Activated naive CD8-positive, alpha-beta T cell treated with anti-CD3 and anti-CD28 coated beads, Interleukin-2, amount 10 ng/mL, durations not matched to agents 7 days and 5 days (primary cell): ENCODE measurements around the gene CP. TPM values are rescaled to one million over a fixed set of nuclear protein-coding genes. Genes with fewer than 3 reads are reported as not detected.
"Not testable (repeated sequence)": the region's sequence is repeated elsewhere in the genome, so short reads cannot be mapped to it uniquely, and the experiment has no call there.

Source experiments
- ATAC-seq: fragments of 150-1000 bp; cut with Tn5 transposase; one replicate; pipeline ENCODE4 v1.10.0; 2021; ENCODE audit warnings: low read depth, moderate library complexity
- POLR2A ChIA-PET: fragments of 350-600 bp; sonication (Branson Sonifier 250); formaldehyde crosslinking; loops from one replicate; lab custom pipeline; 2021; ENCODE audit warnings: antibody characterized with exemption; lab: Charles Lee
- DNase-seq: peaks from one replicate; pipeline ENCODE4 v3.0.0; 2021
- H3K27ac Mint-ChIP-seq: one replicate; pipeline ENCODE4 v1.8.0; 2022; ENCODE audit warnings: mild to moderate bottlenecking, mixed read lengths
- H3K27me3 Mint-ChIP-seq: one replicate; pipeline ENCODE4 v1.8.0; 2022; ENCODE audit warnings: mild to moderate bottlenecking, moderate library complexity, mixed read lengths
- H3K36me3 Mint-ChIP-seq: one replicate; pipeline ENCODE4 v1.8.0; 2021; ENCODE audit warnings: mild to moderate bottlenecking, mixed read lengths
- H3K4me1 Mint-ChIP-seq: one replicate; pipeline ENCODE4 v1.8.0; 2021; ENCODE audit warnings: mixed read lengths
- H3K4me3 Mint-ChIP-seq: one replicate; pipeline ENCODE4 v1.8.0; 2022; ENCODE audit warnings: mild to moderate bottlenecking, moderate library complexity, mixed read lengths
- H3K9me3 Mint-ChIP-seq: one replicate; pipeline ENCODE4 v1.8.0; 2021; ENCODE audit warnings: mixed read lengths
- total RNA-seq, 2 experiments: library from RNA; stranded (reverse); gene quantifications; one replicate each; pipeline ENCODE4 v1.2.3, GENCODE V29; 2021

CP gene
- total RNA-seq, 2 experiments from 2014 or later: not detected

DNA sequence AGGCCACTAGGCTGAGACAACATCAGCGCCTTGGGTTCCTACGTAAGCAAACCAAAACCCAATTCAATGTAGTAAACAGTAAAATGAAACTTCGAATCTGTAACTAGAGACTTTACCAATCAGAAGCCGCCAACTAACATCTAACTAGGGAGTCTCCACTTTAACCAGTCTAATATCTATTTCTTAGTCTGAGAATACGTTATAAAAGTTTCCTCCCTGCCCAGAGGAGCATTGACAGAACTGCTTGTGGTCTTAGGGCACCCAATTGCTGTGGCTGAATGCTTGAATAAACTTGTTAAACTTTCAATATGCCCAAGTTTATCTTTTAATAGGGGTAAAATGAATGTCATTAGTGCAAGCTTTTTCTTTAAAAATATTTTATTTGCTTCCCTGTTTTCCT lies 4.3 kb downstream of the CP start:
- Mint-ChIP-seq H3K36me3 (peaks cover 1% of the 10 kb centered on the region), H3K9me3 (no peaks in the 10 kb centered on the region), H3K27ac (no peak overlapping the region), H3K4me1 (no peaks in the 10 kb centered on the region), H3K4me3 (no peak overlapping the region), H3K27me3 (peaks cover 2% of the 10 kb centered on the region)
- ATAC-seq: no peak
- POLR2A ChIA-PET: no interaction called here
- no peak for DNase-seq

GRCh38 chr3:149216193-149216869 lies 5.3 kb downstream of the CP start:
- Mint-ChIP-seq H3K27ac (no peak overlapping the region), H3K27me3 (peaks cover 2% of the 10 kb centered on the region), H3K4me3 (no peak overlapping the region), H3K4me1 (no peaks in the 10 kb centered on the region), H3K9me3 (no peaks in the 10 kb centered on the region), H3K36me3 (peaks cover 1% of the 10 kb centered on the region)
- no peak for ATAC-seq
- no peak for DNase-seq
- POLR2A ChIA-PET: no interaction called here

DNA sequence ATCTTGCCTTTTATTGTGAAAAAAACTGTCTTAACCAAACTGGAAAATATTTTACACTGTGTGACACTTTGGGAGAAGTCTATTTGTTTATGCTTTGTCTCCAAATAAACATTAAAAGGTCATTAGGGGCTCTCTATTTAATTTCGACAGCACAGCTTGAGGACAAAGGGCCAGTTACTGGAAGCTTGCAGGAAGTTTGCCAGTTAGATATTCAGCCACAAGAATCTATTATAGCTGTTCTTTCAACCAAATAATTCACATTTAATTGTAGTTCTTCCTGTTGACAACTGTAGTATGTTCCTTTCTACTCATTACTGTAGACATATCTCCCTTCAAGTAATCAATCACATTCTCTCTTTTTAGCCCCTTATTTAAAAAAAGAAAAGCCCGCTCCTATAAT lies 6.1 kb downstream of the CP start:
- POLR2A ChIA-PET: no interaction called here
- ATAC-seq (no peak), DNase-seq (no peak)
- Mint-ChIP-seq H3K27me3 (peaks cover 2% of the 10 kb centered on the region), H3K4me3 (no peak overlapping the region), H3K27ac (no peak overlapping the region), H3K9me3 (no peaks in the 10 kb centered on the region), H3K36me3 (peaks cover 1% of the 10 kb centered on the region), H3K4me1 (no peaks in the 10 kb centered on the region)

GRCh38 chr3:149214702-149215101 lies 6.9 kb downstream of the CP start:
- H3K9me3 Mint-ChIP-seq: no peaks in the 10 kb centered on the region
- ATAC-seq (no peak), DNase-seq (no peak)
- H3K4me1 Mint-ChIP-seq: no peaks in the 10 kb centered on the region
- H3K27me3 Mint-ChIP-seq: peaks cover 8% of the 10 kb centered on the region
- no peaks in the 10 kb centered on the region for H3K36me3 Mint-ChIP-seq
- H3K4me3 Mint-ChIP-seq: no peak overlapping the region
- H3K27ac Mint-ChIP-seq: no peak overlapping the region
- POLR2A ChIA-PET: no interaction called here

DNA sequence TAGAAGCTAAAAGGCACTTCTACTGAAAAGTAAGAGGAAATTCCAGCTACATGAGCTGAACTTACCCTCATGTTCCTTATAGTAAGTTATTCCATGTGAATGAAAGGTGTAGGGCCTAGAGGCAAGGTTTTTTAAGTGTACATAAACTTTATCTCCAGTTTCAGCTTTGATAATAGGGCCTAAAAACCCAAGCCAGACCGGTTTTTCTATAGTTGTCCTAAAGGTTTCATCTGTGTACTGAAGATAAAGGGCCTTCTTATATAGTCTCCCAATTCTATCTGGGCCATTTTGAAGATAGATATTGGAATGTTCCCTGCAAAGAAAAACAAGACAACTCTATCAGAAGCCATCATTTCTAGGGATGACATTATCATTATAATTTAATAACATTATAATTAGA lies 9.2 kb downstream of the CP start:
- DNase-seq: no peak
- Mint-ChIP-seq H3K27ac (no peak overlapping the region), H3K4me1 (no peaks in the 10 kb centered on the region), H3K36me3 (no peaks in the 10 kb centered on the region), H3K9me3 (no peaks in the 10 kb centered on the region), H3K4me3 (no peak overlapping the region), H3K27me3 (peaks cover 14% of the 10 kb centered on the region)
- POLR2A ChIA-PET: no interaction called here
- ATAC-seq: no peak

- Mint-ChIP-seq H3K4me1 (peaks cover 2% of the 10 kb centered on the region), H3K27ac (no peak overlapping the region), H3K4me3 (no peak overlapping the region), H3K36me3 (no peaks in the 10 kb centered on the region), H3K27me3 (peaks cover 23% of the 10 kb centered on the region), H3K9me3 (no peaks in the 10 kb centered on the region)
- DNase-seq: no peak
- ATAC-seq: no peak
- POLR2A ChIA-PET: no interaction called here
Observed at GRCh38 chr3:149209431-149209830, 12.2 kb downstream of the CP start.

DNA sequence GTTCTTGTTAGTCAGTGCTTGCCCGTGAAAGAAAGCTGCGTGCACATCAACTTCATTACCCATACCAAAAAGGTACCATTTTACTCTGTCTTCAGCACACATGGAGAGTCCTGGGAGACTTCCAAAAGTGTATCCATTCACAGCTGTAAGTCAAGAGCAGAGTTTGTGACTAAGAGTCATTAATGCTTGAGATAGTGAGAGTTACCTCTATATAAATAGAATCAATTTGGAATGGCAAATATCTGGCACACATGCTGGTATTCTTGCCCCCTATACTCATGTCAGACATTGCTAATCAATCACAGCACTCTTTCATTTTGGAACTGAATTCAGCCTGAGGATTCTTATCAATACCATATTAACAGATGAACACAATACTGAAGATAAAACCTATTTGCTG lies 14.2 kb downstream of the CP start:
- Mint-ChIP-seq H3K36me3 (no peaks in the 10 kb centered on the region), H3K9me3 (no peaks in the 10 kb centered on the region), H3K4me3 (no peak overlapping the region), H3K27ac (no peak overlapping the region), H3K4me1 (peaks cover 11% of the 10 kb centered on the region), H3K27me3 (peaks cover 23% of the 10 kb centered on the region)
- POLR2A ChIA-PET: interaction anchor here (0.6 kb wide), 1 partner anchor 218 kb away, joined by 3 read pairs; no protein-coding TSS in a partner anchor
- ATAC-seq: no peak
- DNase-seq: no peak

- POLR2A ChIA-PET: no interaction called here
- H3K4me1 Mint-ChIP-seq: peaks cover 11% of the 10 kb centered on the region
- no peak overlapping the region for H3K27ac Mint-ChIP-seq
- H3K36me3 Mint-ChIP-seq: no peaks in the 10 kb centered on the region
- ATAC-seq (no peak), DNase-seq (no peak)
- H3K27me3 Mint-ChIP-seq: peaks cover 20% of the 10 kb centered on the region
- no peaks in the 10 kb centered on the region for H3K9me3 Mint-ChIP-seq
- H3K4me3 Mint-ChIP-seq: no peak overlapping the region
Observed at GRCh38 chr3:149204390-149204991, 17.1 kb downstream of the CP start.

DNA sequence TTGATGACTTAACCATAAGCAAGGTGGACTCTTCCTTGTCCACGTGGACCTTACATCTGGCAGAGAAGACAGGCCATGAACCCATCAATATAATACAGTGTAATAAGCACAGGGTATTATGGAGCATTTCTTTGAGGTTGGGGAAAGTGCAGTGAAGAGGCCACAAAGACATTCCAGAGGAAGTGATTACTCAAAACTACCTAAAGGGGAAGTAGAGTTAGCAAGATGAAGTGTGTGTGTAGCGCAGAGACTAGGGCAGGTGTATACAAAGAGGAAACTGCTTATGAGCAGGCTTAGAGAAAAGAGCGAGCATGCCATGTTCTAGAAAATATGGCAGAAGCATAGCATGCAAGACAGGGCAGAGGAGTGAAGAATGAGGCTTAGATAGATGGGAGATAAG lies 17.9 kb downstream of the CP start:
- DNase-seq (no peak), ATAC-seq (peak; percentile 79)
- H3K27ac Mint-ChIP-seq: peak overlapping the region; percentile 35
- peaks cover 11% of the 10 kb centered on the region for H3K4me1 Mint-ChIP-seq
- peaks cover 14% of the 10 kb centered on the region for H3K27me3 Mint-ChIP-seq
- H3K4me3 Mint-ChIP-seq: peak overlapping the region; percentile 20
- H3K9me3 Mint-ChIP-seq: no peaks in the 10 kb centered on the region
- POLR2A ChIA-PET: interaction anchor here (1.2 kb wide), 1 partner anchor 75 kb away, joined by 3 read pairs; the partner anchor contains the start of gene HPS3
- H3K36me3 Mint-ChIP-seq: no peaks in the 10 kb centered on the region

DNA sequence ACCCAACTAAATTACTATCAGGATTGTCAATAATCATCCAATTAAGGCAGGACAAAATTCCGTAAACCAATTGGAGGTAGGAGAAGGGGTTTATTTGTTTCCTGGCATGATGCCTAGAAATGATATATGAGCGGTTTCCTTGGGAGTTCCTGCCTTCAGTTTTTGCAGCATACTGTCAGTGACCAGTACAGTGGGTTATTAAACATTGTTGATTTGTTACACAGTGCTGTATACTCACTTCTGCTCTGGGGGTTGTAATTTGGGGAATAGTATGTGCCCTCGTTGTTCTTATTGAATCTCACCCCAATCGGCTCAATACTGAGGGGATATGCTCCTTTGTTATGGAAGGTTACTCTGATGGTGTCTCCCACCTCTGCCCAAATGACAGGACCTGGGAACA lies 22.2 kb downstream of the CP start:
- H3K36me3 Mint-ChIP-seq: no peaks in the 10 kb centered on the region
- H3K4me1 Mint-ChIP-seq: peaks cover 11% of the 10 kb centered on the region
- peaks cover 37% of the 10 kb centered on the region for H3K27me3 Mint-ChIP-seq
- DNase-seq: no peak
- H3K9me3 Mint-ChIP-seq: no peaks in the 10 kb centered on the region
- H3K4me3 Mint-ChIP-seq: no peak overlapping the region
- POLR2A ChIA-PET: no interaction called here
- H3K27ac Mint-ChIP-seq: no peak overlapping the region
- ATAC-seq: no peak

- Mint-ChIP-seq H3K9me3 (no peaks in the 10 kb centered on the region), H3K27ac (no peak overlapping the region), H3K36me3 (no peaks in the 10 kb centered on the region), H3K4me1 (peaks cover 2% of the 10 kb centered on the region), H3K27me3 (peaks cover 37% of the 10 kb centered on the region), H3K4me3 (no peak overlapping the region)
- POLR2A ChIA-PET: no interaction called here
- ATAC-seq (no peak), DNase-seq (no peak)
Observed at GRCh38 chr3:149198611-149199010, 23.0 kb downstream of the CP start.

- H3K9me3 Mint-ChIP-seq: no peaks in the 10 kb centered on the region
- POLR2A ChIA-PET: no interaction called here
- peaks cover 1% of the 10 kb centered on the region for H3K4me1 Mint-ChIP-seq
- H3K27ac Mint-ChIP-seq: no peak overlapping the region
- no peak for ATAC-seq
- no peak for DNase-seq
- H3K27me3 Mint-ChIP-seq: peaks cover 37% of the 10 kb centered on the region
- no peaks in the 10 kb centered on the region for H3K36me3 Mint-ChIP-seq
- no peak overlapping the region for H3K4me3 Mint-ChIP-seq
Observed at GRCh38 chr3:149197669-149198068, 24.0 kb downstream of the CP start.

- H3K9me3 Mint-ChIP-seq, ATAC-seq, H3K4me1 Mint-ChIP-seq, H3K27ac Mint-ChIP-seq, H3K4me3 Mint-ChIP-seq, DNase-seq, POLR2A ChIA-PET, H3K36me3 Mint-ChIP-seq: not testable (repeated sequence)
- H3K27me3 Mint-ChIP-seq: peaks cover 39% of the 10 kb centered on the region
Observed at GRCh38 chr3:149196805-149197592, 24.6 kb downstream of the CP start.

- no peak for ATAC-seq
- peaks cover 1% of the 10 kb centered on the region for H3K4me1 Mint-ChIP-seq
- no peak overlapping the region for H3K27ac Mint-ChIP-seq
- DNase-seq: no peak
- H3K4me3 Mint-ChIP-seq: no peak overlapping the region
- H3K27me3 Mint-ChIP-seq: peaks cover 37% of the 10 kb centered on the region
- POLR2A ChIA-PET: no interaction called here
- H3K9me3 Mint-ChIP-seq: no peaks in the 10 kb centered on the region
- H3K36me3 Mint-ChIP-seq: no peaks in the 10 kb centered on the region
Observed at GRCh38 chr3:149195221-149195620, 26.4 kb downstream of the CP start.
